Measurements from ENCODE around the gene NIPA2.

NIPA2 gene

GRCh38 chr15:22874966-22875365 is 36.5 kb downstream of the NIPA2 start:
- TF ChIP-seq CTCF (IDR thresholded peaks at IDR 0.05; ENCODE audit: insufficient read depth, missing control alignments), result no peak
- no peak for FAIRE-seq
- no peak for DNase-seq (ENCODE audit: insufficient read length, low spot score)

- no peak for TF ChIP-seq CTCF (IDR thresholded peaks at IDR 0.05; ENCODE audit: insufficient read depth, missing control alignments)
- FAIRE-seq (no peak), DNase-seq (ENCODE audit: insufficient read length, low spot score) (no peak)
Observed at GRCh38 chr15:22877117-22877516, 38.7 kb downstream of the NIPA2 start.

- no peak for TF ChIP-seq CTCF (IDR thresholded peaks at IDR 0.05; ENCODE audit: insufficient read depth, missing control alignments)
- DNase-seq (ENCODE audit: insufficient read length, low spot score), result no peak
- FAIRE-seq, result no peak
Observed at GRCh38 chr15:22877607-22878006, 39.1 kb downstream of the NIPA2 start.

GRCh38 chr15:22878103-22878502 is 39.6 kb downstream of the NIPA2 start:
- no peak for TF ChIP-seq CTCF (IDR thresholded peaks at IDR 0.05; ENCODE audit: insufficient read depth, missing control alignments)
- FAIRE-seq (no peak), DNase-seq (ENCODE audit: insufficient read length, low spot score) (no peak)

- DNase-seq (ENCODE audit: insufficient read length, low spot score), result no peak
- TF ChIP-seq CTCF (IDR thresholded peaks at IDR 0.05; ENCODE audit: insufficient read depth, missing control alignments), result no peak
- no peak for FAIRE-seq
Observed at GRCh38 chr15:22880068-22880980, 41.9 kb downstream of the NIPA2 start.

GRCh38 chr15:22880981-22881738 is 42.7 kb downstream of the NIPA2 start:
- TF ChIP-seq CTCF (IDR thresholded peaks at IDR 0.05; ENCODE audit: insufficient read depth, missing control alignments), result no peak
- no peak for FAIRE-seq

More at GRCh38 chr15:22880981-22881738, 42.7 kb downstream of the NIPA2 start:
- DNase-seq (ENCODE audit: insufficient read length, low spot score), result no peak

Measured in D721Med (cell line).